ENCODE data around the gene APOO.

Gene APOO

DNA sequence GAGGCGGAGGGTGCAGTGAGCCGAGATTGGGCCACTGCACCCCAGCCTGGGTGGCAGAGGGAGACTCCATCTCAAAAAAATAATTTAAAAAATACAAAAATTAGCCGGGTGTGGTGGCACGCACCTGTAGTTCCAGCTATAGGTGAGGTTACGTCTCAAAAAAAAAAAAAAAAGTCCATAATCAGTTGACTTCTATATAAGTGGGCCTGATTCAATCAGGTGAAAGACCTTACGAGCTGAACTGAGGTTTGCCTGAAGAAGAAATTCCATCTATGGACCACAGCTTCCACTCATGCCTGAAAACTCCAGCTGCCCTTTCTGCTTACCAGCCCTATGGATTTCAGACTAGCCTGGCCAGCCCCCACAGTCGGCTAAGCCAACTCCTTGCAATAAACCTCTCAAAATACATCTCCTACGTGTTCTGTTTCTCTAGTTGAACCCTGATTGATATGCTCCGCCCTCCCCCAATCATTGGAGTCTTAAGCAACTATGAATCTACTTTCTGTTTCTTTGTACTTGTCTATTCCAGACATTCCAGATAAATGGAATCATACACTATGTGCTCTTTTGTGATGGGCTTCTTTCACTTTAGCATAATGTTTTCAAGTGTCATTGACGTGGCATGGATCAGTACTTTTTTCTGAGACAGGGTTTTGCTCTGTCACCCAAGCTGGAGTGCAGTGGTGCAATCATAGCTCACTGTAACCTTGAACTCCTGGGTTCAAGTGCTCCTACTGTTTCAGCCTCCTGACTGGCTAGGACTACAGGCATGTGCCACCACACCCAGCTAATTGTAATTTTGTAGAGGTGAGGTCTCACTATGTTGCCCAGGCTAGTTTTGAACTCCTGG lies 88.1 kb downstream of the APOO start:
- DNase-seq (ENCODE audit: low read depth), result no peak

DNA sequence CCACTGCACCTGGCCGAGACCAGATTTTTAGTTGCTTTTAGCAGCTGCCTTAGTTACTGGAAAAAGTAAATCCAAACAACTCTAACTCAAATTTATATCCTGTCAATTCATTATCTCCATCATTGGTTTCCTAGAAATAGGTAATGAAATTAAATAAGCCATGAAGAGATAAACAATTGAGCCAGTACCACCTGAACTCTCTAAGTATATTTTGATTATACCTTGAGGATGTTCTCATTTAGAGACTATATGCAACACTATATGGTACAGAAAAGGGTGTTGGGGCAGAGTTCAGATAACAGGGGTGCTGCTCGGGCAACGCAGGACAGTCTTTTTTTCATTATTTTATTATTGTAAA lies 89.8 kb downstream of the APOO start:
- DNase-seq (ENCODE audit: low read depth), result no peak

DNA sequence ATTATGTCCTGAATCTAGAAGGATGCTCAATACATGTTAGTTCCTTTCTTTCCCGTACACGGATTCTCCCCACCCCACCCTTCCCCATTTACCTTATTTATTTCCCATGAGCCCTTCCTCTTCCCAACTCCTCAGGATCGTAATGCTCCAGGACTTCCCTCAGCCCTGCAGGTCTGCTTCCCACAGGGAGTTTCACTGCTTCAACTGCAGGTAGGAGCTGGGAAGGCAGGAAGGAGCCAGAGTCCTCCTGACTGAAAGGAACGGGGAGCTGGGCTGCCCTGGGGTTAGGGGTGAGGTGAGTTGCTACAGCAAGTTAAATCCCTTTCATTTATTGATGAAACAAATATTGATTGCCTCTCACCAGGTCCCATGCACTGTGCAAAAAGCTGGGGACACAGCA lies 91.6 kb downstream of the APOO start:
- no peak for DNase-seq (ENCODE audit: low read depth)

DNA sequence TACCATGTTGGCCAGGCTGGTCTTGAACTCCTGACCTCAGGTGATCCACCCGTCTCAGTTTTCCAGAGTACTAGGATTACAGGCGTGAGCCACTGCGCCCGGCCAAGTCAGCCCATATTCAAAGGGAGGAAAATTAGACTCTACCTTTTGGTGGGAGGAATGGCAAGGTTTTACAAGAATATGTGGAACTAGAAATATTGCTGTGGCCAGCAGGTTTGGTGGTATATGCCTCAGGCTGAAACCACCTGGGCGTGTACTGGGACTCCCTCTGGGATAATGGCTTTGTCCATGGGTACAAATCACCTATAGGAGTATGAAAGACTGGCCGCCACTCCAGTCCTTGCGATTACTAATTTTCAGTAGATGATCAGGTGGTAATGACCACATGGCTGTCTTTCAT lies 92.4 kb downstream of the APOO start:
- DNase-seq (ENCODE audit: low read depth), result no peak

DNA sequence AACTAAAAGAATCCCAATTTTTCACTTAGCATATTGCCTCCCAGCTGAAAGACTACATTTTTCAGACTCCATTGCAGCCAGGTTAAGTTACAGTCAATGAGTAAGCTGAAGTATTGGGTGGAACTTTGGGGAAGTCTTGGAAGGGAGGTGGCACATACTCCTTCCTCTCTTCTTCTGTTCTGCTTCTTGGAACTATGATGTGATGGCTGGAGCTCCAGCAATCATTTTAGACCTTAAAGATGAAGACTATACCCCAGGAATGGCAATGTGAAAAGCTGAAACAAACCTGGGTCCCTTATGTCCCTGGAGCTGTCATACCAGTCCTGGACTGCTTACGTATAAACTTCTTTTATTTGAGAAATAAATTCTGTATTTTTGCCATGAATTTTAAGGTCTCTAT lies 93.9 kb downstream of the APOO start:
- DNase-seq (ENCODE audit: low read depth), result no peak

DNA sequence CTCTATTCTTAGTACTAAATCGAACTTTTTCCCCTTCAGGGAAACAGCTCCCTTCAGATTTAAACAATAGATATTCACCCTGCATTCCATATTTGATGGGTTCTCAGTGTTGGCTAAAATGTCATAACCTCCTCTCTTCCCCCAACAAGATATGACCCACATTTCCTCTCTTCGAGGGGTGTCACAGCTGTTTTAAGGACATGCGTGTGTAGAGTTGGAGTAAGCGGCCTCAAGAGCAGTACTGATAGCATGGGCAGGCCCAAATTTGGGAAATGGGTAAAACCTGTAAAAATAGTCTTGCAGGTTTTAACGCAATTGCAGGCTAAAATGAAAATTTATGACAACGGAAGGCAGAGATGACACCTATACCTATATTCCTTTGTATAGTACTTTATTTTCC lies 96.1 kb downstream of the APOO start:
- no peak for DNase-seq (ENCODE audit: low read depth)

DNA sequence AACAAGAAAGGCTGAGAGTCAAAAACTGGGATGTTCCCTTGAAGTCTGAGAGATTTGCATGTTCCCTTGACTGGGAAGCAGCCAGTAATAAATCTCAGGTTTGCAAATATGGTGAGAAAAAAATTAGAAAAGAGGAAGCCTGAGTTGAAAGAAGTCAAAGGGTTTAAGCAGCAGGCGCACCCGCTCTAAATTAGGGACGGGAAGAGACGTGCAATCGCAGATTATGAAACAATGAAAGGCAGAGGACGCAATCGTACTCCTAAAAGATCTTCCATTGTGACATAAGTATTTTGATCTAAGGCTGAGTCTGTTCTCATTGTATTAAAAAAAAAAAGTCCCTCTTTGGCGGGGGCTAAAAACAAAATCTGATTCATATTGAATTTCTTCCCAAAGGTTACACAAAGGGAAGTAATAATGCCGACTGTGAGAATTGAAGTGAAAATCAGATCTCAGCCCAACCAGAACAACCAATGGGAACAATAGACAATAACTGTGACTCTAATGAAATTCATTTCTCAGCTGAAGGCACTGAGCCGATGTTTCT lies 96.6 kb downstream of the APOO start:
- DNase-seq (ENCODE audit: low read depth), result no peak

DNA sequence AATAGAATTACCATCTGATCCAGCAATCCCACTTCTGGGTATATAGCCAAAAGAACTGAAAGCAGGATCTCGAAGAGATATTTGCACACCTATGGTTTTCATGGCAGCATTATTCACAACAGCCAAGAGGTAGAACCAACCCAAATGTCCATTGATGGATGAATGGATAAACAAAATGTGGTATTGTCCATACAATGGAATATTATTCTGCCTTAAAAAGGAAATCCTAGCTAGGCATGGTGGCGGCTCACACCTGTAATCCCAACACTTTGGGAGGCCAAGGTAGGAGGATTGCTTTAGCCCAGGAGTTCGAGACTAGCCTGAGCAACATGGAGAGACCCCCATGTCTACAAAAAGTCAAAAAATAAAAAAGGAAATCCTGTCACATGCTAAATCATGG lies 97.5 kb downstream of the APOO start:
- no peak for DNase-seq (ENCODE audit: low read depth)

DNA sequence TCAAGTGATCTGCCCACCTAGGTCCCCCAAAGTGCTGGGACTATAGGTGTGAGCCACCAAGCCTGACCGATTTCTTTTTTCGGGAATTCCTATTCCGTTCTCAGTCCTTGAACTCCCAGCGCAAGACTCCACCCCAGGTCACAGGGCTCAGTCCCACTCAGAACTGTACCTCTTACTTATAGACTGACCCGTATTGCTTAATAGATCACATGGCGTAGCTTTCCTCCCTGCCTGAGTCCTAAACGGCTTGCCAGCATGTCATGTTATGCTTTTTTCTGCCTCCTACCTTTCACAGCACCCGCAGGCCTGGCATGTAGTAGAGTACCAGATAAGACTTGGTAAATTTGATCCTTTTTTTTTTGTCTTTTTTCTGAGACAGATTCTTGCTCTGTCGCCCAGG lies 102.3 kb downstream of the APOO start:
- DNase-seq (ENCODE audit: low read depth), result no peak

DNA sequence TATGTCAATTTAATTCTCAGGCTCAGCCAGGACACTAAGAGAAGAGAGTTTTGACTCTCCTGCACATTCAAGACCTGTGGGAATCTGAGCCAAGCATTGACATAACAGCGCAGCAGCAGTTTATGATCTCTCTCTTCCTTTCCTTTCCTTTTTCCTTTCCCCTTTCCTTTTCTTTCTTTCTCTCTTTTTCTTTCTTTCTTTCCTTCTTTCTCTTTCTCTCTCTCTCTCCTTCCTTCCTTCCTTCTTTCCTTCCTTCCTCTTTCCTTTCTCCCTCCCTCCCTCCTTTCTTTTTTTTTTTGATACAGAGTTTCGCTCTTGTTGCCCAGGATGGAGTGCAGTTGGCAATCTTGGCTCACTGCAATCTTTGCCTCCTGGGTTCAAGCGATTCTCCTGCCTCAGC lies 103.2 kb downstream of the APOO start:
- no peak for DNase-seq (ENCODE audit: low read depth)

DNA sequence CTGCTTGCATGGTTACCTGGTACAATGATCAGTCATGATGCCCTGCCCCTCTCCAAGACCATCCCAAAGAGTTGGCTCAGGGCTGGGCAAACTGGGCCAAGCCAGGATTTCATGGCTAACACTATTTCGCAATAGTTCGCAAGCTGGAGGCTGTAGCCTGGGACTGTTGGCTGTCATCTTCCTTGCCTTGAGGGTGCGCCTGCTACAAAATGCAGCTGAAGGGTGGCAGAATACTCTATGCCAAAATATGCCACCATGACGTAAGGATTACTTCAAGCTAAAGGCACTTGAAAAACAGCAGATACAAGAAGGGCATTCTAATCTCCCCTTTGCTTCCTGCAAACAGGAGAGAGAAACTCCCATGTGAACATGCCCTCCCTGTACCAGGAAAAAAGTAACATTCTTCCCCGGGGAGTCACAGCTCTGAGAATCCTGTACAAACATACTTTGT lies 103.8 kb downstream of the APOO start:
- DNase-seq (ENCODE audit: low read depth), result no peak

DNA sequence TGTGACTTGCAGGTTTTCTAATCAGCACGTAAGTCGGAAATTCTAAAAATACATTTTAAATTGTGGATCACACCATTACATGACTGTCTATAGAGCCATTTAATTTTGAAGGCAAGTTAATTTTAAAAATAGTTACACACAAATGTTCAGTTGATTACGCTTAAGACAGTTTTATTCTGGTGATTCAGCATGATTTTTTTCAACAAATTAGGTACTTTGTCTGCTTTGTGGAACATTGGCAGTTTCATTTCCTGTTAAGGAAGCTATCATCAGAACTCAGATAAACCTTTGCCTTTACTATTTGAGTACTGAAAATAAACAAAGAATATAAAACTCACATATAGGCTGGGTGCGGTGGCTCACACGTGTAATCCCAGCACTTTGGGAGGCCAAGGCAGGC lies 105.3 kb downstream of the APOO start:
- DNase-seq (ENCODE audit: low read depth), result no peak

DNA sequence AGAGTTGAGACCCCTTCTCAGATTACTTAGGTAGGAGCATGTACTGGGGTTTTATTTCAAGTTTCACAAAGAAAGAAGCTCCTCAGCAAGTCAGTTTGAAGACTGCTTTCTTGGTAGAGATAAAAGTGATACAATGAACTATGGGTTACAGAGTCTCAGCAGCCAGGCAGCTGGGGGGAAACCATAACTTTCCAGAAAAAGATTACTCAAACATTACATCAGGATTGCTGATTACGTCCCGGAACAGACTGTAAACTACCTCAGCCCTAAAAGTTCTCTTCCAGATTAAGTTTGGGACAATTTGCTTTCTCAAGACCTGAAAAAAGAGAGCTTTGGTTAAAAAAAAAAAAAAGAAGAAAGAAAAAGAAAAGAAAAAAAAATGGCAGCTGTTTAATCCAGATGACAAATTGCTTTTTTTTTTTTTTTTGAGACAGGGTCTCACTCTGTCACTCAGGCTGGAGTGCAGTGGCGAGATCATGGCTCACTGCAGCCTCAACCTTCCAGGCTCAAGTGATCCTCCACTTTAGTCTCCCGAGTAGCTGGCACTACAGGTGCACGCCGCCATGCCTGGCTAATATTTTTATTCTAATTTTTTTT lies 108.2 kb downstream of the APOO start:
- no peak for DNase-seq (ENCODE audit: low read depth)

DNA sequence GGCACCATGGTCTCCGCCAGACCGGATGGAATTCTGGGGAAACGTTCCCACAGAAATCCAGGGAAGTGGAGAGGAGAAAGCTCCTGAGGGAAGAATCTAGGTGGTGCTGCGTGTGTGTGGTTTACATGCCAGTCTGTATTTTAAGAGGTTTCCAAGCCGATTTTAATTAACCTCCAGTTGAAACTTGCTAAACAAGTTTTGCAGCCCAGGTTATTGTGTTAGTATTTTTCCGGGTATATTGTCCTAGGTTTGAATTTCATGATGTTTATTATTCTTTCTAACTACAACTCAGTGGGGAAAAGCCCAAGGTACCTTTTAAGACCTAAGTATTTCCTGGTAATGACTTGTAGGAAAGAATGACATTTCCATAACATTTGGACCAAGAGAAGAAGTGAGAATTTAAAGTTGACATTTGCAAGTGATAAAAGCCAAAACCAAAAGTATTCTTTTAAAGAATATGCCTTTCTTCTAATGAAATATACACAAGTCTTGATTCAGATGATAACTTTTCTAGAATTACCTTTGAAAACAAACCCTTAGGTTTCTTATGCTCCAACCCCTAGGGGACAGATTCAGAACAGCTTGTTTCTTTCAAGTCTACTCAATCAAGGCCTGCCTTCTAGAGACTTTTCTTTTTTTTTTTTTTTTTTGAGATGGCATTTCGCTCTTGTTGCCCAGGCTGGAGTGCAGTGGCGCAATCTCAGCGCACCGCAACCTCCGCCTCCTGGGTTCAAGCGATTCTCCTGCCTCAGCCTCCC lies 110.2 kb downstream of the APOO start:
- DNase-seq (ENCODE audit: low read depth), result no peak

DNA sequence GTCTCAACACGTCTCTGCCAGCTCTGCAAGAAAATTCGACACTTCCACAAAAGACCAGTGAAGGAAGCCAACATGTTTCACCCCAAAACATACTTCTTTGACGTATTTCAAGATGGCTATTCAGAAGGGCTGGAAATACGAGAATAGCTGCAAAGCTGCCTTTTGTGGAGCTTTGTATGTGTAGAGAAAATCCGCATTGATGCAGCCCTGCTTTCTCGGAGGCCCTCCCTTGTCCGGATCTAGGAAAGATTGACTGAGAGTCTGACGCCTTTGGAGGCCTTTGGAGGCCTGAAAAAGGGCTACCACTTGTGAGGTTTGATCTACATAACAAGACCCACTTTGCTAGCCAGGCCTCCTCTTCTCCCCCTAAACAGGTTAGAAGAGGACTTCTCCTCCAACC lies 112.5 kb downstream of the APOO start:
- no peak for DNase-seq (ENCODE audit: low read depth)

DNA sequence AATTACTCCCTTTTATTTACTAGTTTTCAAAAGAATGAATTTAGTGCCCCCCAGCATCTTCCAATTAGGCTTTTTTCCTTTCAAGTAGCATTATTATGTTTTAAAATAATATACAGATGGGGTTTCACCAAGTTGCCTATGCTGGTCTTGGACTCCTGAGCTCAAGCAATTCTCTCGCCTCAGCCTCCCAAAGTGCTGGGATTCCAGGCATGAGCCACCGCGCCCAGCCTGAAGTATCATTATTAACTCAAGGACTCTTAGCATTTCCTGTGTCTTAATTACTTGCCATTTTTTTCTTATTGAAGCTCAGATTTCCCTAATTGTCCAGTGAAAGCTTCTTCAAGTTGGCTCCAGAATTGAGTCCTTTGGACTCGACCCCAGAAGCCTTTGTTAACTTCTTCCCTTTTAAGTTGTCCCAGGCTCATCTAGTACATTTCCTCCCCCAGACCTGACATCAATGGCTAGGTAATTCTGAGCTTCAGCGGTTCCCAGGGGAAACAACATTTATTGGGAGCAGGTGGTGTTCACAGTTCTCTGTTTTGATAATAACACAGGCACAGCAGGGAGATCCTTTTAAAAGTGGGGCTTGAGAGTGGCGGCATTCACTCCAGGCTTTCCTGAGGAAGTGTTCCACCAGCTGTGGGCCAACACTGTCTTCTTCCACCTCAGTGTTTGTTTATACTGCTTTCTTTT lies 114.7 kb downstream of the APOO start:
- no peak for DNase-seq (ENCODE audit: low read depth)

DNA sequence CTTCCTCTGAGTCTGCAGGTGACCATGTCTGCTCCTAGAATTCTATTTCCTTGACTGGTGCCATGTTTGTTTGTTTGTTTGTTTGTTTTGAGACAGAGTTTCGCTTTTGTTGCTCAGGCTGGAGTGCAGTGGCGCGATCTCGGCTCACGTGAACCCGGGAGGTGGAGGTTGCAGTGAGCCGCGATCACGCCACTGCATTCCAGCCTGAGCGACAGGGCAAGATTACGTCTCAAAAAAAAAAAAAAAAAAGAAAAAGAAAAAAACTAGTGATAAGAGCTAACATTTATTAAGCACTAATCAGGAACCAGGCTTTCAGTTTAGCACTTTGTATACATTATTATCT lies 117.6 kb downstream of the APOO start:
- no peak for DNase-seq (ENCODE audit: low read depth)

DNA sequence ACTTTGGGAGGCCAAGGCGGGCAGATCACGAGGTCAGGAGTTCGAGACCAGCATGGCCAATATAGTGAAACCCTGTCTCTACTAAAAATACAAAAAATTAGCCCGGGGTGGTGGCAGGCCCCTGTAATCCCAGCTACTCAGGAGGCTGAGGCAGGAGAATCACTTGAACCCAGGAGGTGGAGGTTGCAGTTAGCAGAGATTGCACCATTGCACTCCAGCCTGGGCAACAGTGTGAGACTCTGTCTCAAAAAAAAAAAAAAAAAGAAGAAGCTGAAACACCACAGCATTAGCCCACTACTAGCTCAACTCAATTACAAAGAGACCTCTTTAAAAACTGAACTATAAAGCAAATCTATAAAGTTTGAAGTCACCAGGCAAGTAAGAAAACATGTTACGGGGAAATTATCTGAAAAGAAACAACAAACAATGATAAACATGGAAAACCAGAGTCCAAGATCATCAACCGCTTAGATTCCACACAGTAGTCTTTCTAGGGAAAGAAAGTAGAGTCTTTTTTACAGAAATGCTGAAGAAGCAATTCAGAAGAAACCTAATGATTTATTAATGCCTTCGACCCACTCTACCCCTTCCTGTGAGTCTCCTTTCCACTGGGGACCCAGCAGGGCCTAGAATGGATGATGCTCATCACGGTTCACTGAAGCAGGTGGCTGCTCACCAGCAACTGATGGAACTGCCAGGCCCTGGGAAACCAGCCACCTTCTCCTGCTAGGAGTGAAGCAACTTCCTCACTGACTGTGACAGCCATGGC lies 118.2 kb downstream of the APOO start:
- DNase-seq (ENCODE audit: low read depth), result no peak

DNA sequence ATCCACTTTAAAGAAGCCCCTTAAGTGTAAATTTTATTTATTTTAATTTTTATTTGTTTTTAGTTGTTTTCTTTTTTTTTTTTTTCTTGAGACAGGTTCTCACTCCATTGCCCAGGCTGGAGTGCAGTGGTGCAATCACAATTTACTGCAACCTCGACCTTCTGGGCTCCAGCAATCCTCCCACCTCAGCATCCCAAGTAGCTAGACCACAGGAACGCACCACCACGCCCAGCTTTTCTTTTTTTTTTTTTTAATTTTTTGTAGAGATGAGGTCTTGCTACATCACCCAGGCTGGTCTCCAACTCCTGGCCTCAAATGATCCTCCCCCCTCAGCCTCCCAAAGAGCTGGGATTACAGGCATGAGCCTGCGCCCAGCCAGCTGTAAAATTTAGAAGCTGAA lies 118.8 kb downstream of the APOO start:
- no peak for DNase-seq (ENCODE audit: low read depth)

DNA sequence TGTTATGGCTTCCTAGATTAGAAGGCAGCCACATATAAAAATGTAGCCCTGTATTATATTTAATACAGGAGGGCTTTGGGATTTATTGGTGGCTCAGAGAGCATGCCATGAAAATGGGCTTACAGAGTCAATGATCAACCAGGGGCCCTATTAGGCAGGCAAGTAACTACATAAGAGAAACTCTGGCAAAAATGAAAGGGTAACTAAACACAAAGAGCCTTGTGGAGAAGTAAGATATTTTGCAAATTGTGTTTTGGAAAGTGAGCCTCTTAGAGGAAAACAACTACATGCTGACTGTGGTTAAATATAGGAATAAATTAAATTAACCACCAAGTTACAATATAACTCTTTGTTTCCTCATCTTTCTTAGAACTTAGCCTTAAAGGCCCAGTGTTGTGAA lies 119.2 kb downstream of the APOO start:
- no peak for DNase-seq (ENCODE audit: low read depth)

DNA sequence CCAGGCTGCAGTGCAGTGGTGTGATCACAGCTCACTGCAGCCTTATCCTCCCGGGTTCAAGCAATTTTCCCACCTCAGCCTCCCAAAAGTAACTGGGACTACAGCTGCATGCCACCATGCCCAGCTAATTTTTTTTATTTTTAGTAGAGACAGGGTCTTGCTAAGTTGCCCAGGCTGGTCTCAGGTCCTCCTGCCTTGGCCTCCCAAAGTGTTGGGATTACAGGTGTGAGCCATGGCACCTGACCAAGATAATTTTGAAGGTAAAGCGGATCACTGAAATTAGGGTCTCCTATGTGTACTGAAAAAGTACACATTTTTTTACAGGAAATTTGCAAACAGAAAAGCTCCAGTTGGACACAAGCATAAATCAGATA lies 120.0 kb downstream of the APOO start:
- no peak for DNase-seq (ENCODE audit: low read depth)

Measured in T follicular helper cell (primary cell).